Suppressor macrophage (primary cell): ENCODE results near the gene PCSK9.
"Not testable (repeated sequence)": the region's sequence is repeated elsewhere in the genome, so short reads cannot be mapped to it uniquely, and the experiment has no call there.

ENCODE experiments used
- DNase-seq, 4 experiments: peaks; one replicate each; pipeline ENCODE4 v3.0.0-alpha.2; 2020 to 2022

The PCSK9 gene

GRCh38 chr1:55010194-55010886 lies 29.0 kb upstream of the PCSK9 start:
- DNase-seq, result no peak

- no peak for DNase-seq
Observed at GRCh38 chr1:55010887-55011217, 28.5 kb upstream of the PCSK9 start.

GRCh38 chr1:55012661-55013060 lies 26.7 kb upstream of the PCSK9 start:
- no peak for DNase-seq

GRCh38 chr1:55015123-55015522 lies 24.2 kb upstream of the PCSK9 start:
- DNase-seq, result no peak

GRCh38 chr1:55015731-55016620 lies 23.4 kb upstream of the PCSK9 start:
- DNase-seq, result no peak

GRCh38 chr1:55018395-55018794 lies 21.0 kb upstream of the PCSK9 start:
- no peak for DNase-seq

GRCh38 chr1:55021942-55022546 lies 17.3 kb upstream of the PCSK9 start:
- peak; percentile 79 to 90 (median 85) for DNase-seq

GRCh38 chr1:55024163-55024562 lies 15.2 kb upstream of the PCSK9 start:
- not testable (repeated sequence) for DNase-seq

GRCh38 chr1:55026682-55027081 lies 12.7 kb upstream of the PCSK9 start:
- not testable (repeated sequence) for DNase-seq

GRCh38 chr1:55031098-55031497 lies 8.2 kb upstream of the PCSK9 start:
- not testable (repeated sequence) for DNase-seq

GRCh38 chr1:55033265-55033614 lies 6.1 kb upstream of the PCSK9 start:
- no peak for DNase-seq

- no peak for DNase-seq
Observed at GRCh38 chr1:55034476-55035133, 4.7 kb upstream of the PCSK9 start.

- DNase-seq, result peak; percentile 28 to 65 (median 52)
Observed at GRCh38 chr1:55035904-55036303, 3.4 kb upstream of the PCSK9 start.

- DNase-seq, result no peak
Observed at GRCh38 chr1:55037733-55038551, 1.4 kb upstream of the PCSK9 start.

- no peak for DNase-seq
Observed at GRCh38 chr1:55038552-55038838, 853 bp upstream of the PCSK9 start.

- DNase-seq, result no peak
Observed at GRCh38 chr1:55038974-55039341, 390 bp upstream of the PCSK9 start.

GRCh38 chr1:55040083-55040932 lies 960 bp downstream of the PCSK9 start:
- DNase-seq, result no peak

- peak in 1 of 4 experiments; percentile 14 for DNase-seq
Observed at GRCh38 chr1:55040933-55041494, 1.7 kb downstream of the PCSK9 start.

GRCh38 chr1:55041613-55042012 lies 2.3 kb downstream of the PCSK9 start:
- no peak for DNase-seq

- DNase-seq, result no peak
Observed at GRCh38 chr1:55043011-55043410, 3.7 kb downstream of the PCSK9 start.

GRCh38 chr1:55043726-55044125 lies 4.4 kb downstream of the PCSK9 start:
- DNase-seq, result no peak
